ENCODE results near the gene TMPRSS12.
"Not testable (repeated sequence)": the region's sequence is repeated elsewhere in the genome, so short reads cannot be mapped to it uniquely, and the experiment has no call there.

TMPRSS12 gene

GRCh38 chr12:50927766-50928224 lies 85.1 kb downstream of the TMPRSS12 start:
- Histone ChIP-seq H3K27ac (peak overlapping the region; percentile 3 to 77), H3K4me3 (peak overlapping the region; percentile 95)
- no peak for DNase-seq (ENCODE audit: low spot score)
- no peak for TF ChIP-seq CTCF (IDR thresholded peaks at IDR 0.05)

GRCh38 chr12:50928392-50928791 lies 85.7 kb downstream of the TMPRSS12 start:
- H3K4me3 ChIP-seq: peak overlapping the region; percentile 95
- no peak for DNase-seq (ENCODE audit: low spot score)
- H3K27ac ChIP-seq: peak overlapping the region; percentile 3 to 77
- TF ChIP-seq CTCF (IDR thresholded peaks at IDR 0.05): no peak

GRCh38 chr12:50929831-50930230 lies 87.1 kb downstream of the TMPRSS12 start:
- no peak for DNase-seq (ENCODE audit: low spot score)
- peak overlapping the region; percentile 95 for H3K4me3 ChIP-seq
- TF ChIP-seq CTCF (IDR thresholded peaks at IDR 0.05): no peak
- H3K27ac ChIP-seq: no peak overlapping the region

GRCh38 chr12:50930477-50930876 lies 87.8 kb downstream of the TMPRSS12 start:
- DNase-seq (ENCODE audit: low spot score); H3K27ac ChIP-seq; H3K4me3 ChIP-seq: not testable (repeated sequence)

GRCh38 chr12:50932787-50933280 lies 90.1 kb downstream of the TMPRSS12 start:
- TF ChIP-seq CTCF (IDR thresholded peaks at IDR 0.05): no peak
- H3K27ac ChIP-seq: peak overlapping the region in 1 of 2 donors; percentile 86
- no peak overlapping the region for H3K4me3 ChIP-seq
- DNase-seq (ENCODE audit: low spot score): no peak

- no peak for DNase-seq (ENCODE audit: low spot score)
- H3K27ac ChIP-seq: peak overlapping the region; percentile 18 to 86
Measured at GRCh38 chr12:50933459-50934124, 90.9 kb downstream of the TMPRSS12 start.

GRCh38 chr12:50934371-50934851 lies 91.7 kb downstream of the TMPRSS12 start:
- no peak for TF ChIP-seq CTCF (IDR thresholded peaks at IDR 0.05)
- peak overlapping the region; percentile 49 for H3K4me3 ChIP-seq
- peak overlapping the region; percentile 56 to 86 for H3K27ac ChIP-seq
- DNase-seq (ENCODE audit: low spot score): no peak

More at GRCh38 chr12:50933459-50934124, 90.9 kb downstream of the TMPRSS12 start:
- no peak for TF ChIP-seq CTCF (IDR thresholded peaks at IDR 0.05)
- H3K4me3 ChIP-seq: peak overlapping the region; percentile 49
